Spleen (tissue), 7 donors: ENCODE measurements around the gene CACNB1.

Experiments used
- CTCF ChIP-seq, 11 experiments: fragments of 200-600 bp in 7 of 11; fragments of 450-650 bp in 4 of 11; sonication (generic) in 4 of 11; IDR thresholded peaks in 8 of 11; conservative IDR thresholded peaks in 3 of 11; 1 replicate in 7 of 11; 2 replicates in 4 of 11; pipeline versions ENCODE4 v1.4.0 to v1.8.0; 2016 to 2021; ENCODE audit warnings: antibody characterized with exemption in 11 of 11, inconsistent platforms in 4 of 11, mild to moderate bottlenecking in 1 of 11
- POLR2AphosphoS5 ChIP-seq, 3 donors: sonication (generic); formaldehyde crosslinking; IDR thresholded peaks; one replicate each; pipeline ENCODE4 v1.5.1; 2017; ENCODE audit warnings: antibody characterized with exemption in 3 of 3
- donor health status: DM: no; HTN: no; CAD: no; lungs with moderate emphysema.
- donor health status: DM: no; HTN: no; CAD: no.
- donor health status: DM: no; HTN: no; CAD: no.

DNA sequence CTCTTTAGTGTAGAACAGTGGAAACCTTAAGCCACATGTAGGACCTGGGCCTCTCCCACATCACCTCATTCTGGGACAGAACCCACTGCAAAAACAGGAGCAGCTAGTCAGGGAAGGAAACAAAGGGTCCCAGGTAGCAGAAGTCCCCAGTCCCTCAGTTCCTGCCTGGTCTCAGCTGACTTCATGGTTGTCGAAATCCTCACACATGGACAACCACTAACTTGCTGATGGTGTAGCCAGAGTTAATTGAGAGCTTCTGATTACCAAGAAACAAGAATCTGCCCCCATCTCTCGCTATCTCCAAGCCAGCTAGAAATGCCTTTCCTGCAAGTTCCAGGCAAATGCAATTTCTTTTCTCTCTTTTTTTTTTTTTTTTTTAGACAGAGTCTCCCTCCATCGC is 28.0 kb downstream of the CACNB1 start:
- no peak for TF ChIP-seq CTCF (IDR thresholded peaks at IDR 0.05 in 8 of 11, conservative IDR thresholded peaks at IDR 0.05 in 3 of 11)
- no peak for TF ChIP-seq POLR2AphosphoS5 (IDR thresholded peaks at IDR 0.05)
